Anterior cingulate cortex (tissue), 58 donors: ENCODE measurements around the gene ELK3.
A peak's percentile ranks its signal among the peaks of the same experiment; 100 is the strongest.

Experiments used
- DNase-seq, 58 donors: peaks; one replicate each; lab custom pipeline; 2025; lab: John Stamatoyannopoulos, UW

ELK3 gene

GRCh38 chr12:96228566-96229248 is 34.5 kb downstream of the ELK3 start:
- DNase-seq: no peak

- no peak for DNase-seq
These were observed 36.5 kb downstream of the ELK3 start for GRCh38 chr12:96230646-96231045.

GRCh38 chr12:96233168-96233567 is 39.0 kb downstream of the ELK3 start:
- DNase-seq: peak in 21 of 58 donors; percentile 16 to 67 (median 29)

DNA sequence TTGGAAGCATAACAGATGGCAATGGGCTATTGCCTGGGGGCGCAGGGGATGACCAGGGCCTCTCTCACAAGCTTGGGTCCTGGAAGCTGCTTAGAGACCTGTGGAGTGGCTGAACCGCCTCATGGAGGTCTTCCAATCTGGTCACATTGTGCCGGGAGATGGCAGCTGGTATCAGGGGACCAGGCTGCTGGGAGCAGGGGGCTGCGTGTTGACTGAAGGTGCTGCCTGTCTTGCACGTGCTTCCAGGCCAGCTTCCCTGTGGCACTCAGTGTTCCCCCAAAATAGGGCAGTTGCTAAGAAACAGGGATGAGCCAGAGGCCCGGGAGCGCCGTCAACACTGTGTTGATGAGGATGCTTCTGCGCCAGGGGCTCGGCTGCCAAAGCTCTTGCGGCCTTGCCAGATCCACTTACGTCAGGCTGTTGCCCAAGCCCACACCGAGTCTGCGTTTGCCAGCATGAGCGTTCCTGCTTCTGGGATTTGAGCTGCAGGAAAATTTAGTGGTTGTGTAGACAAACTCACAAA is 39.8 kb downstream of the ELK3 start:
- peak; percentile 47 to 99 (median 92) for DNase-seq

- peak in 5 of 58 donors; percentile 16 to 34 (median 26) for DNase-seq
These were observed 40.7 kb downstream of the ELK3 start for GRCh38 chr12:96234591-96235483.

DNA sequence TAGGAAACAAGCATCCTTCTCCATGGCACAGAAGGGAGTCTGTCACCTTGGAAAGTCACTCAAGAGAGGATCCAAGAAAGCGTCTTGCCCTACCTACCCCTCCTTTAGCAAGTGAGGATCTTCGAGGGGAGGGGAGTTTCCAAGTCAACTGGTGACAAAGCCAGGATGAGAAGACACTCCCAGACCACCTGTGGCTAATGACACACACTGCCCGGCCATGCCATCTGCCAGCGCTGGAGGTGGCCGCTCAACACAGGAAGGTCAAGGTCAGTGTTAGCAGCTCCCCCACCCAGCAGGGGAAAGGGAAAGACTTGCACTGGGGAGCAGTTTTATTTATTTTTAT is 41.3 kb downstream of the ELK3 start:
- no peak for DNase-seq

DNA sequence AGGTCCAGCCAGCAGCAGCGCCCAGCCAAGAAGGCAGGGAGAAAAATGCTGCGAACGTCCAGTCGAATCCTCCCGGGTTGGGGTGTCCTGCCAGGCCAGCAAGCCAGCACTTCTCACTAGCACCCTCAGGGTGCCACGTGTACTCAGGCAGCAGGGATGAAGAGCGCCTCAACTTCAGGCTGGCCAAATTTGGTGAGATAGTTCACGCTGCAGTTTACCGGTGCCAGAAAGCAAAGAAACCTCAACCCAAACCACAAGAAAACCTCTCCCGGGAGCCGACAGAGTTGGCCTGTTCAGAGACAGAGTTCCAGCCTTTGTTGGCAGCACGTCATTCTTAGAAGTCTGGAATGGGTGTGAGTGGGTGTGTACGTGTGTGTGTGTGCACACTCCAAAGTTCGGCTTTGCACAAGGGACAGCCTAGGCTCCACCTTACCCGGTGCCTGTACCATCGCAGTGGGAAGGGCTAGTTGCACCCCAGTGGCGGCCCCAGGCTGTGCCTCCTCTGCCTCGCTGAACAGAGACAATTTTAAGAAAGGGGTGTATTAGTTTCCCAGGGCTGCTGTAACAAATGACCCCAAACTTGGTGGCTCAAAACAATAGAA is 42.1 kb downstream of the ELK3 start:
- peak in 2 of 58 donors; percentile 25 to 31 for DNase-seq

DNA sequence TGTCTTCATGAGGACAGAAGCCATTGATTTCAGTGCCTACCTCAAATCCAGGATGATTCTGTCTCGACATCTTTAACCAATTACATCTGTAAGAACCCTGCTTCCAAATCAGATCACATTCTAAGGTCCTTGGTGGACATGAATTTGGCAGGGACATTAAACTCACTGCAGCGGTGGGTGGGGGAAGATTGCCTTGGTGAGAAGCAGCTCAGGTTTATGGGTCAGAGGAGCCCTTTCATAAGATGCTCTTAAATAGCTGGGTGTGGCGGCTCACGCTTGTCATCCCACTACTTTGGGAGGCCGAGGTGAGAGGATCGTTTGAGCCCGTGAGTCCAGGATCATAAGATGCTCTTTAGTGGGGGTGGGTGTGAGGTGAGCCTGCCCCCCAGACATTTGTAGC is 42.9 kb downstream of the ELK3 start:
- DNase-seq: no peak

DNA sequence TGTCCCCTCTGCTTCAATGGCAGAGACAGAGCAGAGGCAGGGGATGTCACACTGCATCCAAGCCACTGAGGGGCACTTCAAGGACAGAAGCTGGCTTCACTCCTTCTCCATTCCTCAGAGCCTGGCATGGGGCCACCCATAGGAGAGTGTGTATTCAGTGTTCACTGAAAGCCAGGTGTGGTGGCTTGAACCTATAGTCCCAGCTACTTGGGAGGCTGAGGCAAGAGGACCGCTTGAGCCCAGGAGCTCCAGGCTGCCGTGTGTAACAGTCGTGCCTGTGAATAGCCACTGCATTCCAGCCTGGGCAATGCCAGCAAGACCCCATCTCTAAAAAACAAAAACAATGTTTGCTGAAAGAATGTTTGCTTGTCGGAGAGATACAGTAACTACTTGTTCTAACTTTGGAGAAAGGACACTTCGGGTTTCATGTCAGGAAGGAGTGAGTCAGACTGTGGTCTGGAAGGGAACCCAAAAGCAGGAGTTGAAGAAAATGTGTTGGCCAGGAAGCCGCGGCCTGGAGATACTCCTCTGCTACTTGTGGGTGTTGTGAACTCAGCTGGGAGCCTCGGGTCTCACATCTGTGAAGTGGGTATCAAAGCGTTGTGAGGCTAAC is 43.4 kb downstream of the ELK3 start:
- DNase-seq: peak in 3 of 58 donors; percentile 14 to 49 (median 19)

DNA sequence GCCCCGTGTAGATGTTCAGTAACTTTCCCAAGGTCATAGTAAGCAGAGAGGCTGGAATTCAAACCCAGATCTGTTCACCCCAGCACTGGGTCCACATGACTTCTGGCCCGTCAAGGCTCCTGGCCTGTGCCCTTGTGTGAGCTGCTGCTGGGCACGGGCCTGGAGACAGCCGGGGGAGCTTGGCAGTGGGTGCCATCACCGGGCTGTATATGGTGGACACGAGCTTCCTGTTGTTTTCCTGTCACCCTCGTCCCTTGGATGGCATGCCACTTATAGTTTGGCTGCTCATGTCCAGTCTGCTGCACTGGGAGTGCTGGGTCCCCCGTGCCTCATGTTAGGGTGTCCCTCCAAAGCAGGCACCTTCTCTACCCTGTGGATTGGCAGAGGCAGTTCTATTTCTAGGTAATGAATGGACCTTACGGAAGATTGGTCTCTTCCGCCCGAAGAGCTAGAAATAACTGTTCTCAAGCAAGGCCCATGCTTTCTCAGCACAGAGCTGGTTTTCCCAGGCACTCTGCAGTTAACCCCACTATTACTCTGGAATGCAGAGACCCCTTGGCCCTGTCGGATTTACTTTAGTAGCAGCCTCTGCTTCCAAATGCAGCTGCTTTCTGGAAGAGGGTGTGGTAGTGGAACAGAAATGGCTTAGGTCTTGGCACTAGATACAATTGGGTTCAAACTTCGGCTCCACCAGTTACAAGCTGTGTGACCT is 44.3 kb downstream of the ELK3 start:
- no peak for DNase-seq

DNA sequence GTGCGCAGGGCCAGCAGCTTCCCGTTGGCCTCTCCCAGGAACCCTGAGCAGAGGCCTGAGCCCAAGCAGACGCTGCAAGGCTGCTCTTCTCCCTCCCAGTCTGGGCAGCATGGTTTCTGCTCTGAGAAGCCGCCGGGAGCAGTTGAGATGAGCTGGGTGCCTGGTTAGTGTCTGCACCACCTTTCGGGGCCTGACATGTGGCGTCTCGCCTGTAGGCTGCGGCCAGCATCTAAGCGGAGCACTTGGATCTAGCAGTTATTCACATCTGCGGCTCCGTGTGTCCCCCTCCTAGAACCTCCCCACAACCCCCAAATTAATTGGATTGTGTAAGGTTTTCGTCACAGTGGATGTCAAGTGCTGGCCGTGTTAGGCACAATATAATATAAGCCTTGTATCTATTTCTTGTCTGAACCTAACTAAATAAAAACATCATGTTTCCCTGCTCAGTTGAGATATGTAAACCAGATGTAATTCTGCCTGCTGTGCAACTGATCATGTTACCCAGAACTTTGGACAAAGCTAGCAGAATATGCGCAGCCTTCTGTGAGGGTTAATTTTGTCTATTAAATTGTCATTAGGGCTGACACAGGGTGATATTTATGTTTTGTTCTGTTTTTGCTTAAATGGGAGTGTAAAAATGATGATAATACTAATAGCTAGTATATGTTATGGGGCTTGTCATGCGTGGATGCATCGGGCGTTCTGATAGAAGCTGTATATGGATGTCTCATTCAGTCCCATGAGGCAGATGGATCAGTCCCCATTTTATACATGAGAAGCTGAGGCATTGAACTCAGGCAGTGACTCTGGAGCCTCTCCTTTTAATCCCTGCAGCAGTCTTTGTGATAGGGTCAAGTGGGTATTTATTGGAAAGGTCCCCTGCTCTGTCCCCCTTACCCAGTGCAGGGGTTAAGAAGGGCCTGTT is 45.8 kb downstream of the ELK3 start:
- DNase-seq: no peak

DNA sequence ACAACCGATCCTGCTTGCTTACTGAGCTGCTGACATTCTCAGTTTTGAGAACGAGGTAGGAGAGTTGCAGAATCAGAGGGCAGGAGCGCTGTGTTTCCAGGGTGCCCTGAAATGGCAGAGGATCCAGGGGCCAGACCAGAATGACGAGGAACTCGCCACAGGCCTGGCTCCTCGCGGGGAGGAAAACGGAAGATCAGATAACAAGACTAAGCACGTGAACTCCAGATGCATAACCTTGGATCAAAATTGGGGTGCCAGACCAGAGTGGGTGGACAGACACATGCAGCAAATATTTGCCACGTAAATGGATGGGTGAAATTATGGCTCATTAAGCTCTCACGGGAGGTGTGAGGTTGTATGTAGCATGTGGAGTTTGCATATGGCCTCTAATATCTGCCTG is 46.5 kb downstream of the ELK3 start:
- DNase-seq: no peak

DNA sequence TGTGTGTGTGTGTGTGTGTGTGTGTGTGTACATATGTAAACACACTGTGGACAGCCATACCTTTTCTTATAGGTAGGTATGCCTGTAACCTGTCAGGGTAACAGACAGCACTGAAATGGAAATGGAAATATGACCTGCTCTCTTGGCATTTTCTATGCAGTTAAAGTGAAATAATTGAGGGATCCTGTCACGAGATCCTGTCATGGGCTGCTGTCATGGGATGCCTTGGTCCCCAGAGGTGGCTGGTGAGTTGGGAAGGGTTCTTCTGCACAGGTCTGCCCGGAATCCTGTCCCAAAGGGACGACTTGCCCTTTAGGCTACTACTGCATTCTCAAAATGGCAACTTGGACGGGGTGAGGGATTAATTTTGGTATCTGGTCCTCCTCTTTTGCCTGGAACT is 47.3 kb downstream of the ELK3 start:
- no peak for DNase-seq

DNA sequence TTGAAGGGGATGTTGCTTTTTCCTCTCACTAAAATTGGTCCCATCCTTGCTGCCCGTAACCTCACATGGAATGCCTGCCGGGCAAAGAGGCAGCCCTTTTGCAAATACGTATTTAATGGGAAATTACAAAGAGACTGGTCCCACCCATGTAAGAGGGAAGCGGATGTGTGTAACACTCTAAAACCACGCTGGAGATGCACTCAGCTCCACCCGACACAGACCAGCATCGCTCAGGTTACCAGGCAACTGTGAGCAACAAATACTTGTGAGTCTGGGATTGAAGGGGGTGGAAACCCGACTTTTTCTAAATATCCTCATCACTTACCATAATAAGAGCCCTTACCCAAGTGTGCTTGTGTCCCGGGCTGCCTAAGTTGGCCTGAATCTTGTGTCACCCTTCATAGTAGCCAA is 47.7 kb downstream of the ELK3 start:
- peak in 6 of 58 donors; percentile 15 to 45 (median 26) for DNase-seq

DNA sequence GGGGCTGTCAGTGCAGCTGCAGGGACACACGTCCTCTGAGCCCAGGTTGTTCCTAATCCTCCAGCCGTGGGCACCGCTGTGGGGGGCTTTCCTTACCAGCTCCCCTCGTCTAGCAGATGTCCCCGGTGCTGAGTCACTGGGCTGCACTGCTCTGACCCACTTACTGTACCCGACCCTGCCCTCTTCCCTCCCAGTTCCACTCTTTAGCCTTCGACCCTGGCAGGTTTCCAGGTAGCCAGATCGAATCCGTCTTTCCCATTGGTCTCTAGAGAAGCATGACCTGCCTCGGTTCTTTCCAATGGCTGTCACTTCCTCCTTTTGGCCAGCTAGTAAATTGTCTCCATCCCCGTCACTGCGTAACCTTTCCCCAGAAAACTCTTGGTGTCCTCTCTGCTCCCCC is 48.4 kb downstream of the ELK3 start:
- DNase-seq: no peak

DNA sequence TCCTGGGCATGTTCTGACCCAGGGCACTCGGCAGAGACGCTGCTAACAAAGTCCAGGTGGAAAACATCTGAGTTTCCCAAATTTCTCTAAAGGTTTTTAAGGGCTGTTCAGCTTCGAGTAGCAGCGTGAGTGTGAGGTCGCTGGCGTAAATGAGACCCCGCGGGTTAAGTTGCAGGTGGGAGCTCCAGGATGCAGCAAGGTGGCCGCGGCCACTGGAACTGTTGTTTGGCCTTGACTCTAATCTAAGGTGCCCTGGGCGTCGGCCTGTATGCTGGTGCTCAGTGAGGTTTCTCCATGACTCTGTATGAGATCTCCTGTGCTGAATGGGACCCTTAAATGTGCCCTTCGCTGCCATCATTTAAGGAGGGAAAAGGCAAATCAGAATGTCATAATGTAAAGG is 50.7 kb downstream of the ELK3 start:
- DNase-seq: no peak

GRCh38 chr12:96246926-96247505 is 52.8 kb downstream of the ELK3 start:
- no peak for DNase-seq

DNA sequence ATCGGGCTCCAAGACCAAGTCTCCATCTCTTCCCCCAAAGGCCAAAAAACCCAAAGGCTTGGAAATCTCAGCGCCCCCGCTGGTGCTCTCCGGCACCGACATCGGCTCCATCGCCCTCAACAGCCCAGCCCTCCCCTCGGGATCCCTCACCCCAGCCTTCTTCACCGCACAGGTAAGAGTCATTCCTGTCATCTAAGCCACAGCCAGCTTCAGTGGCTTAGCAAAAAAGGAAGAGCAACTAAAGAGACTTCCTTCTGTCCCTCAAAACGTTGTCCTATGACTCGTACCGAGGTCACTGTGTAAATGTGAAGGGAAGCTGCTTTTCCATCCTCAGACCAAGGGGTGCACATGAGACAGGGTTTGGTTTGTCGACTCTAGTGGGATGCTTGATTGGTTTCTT is 53.4 kb downstream of the ELK3 start:
- DNase-seq: no peak
